Osteoblast (primary cell): ENCODE measurements around the gene PAPSS1. TPM values are rescaled to one million over a fixed set of nuclear protein-coding genes. Genes with fewer than 3 reads are reported as not detected.

ENCODE experiments used
- DNase-seq: peaks from one replicate; pipeline ENCODE4 v3.0.0; 2011; ENCODE audit warnings: low spot score, mixed read lengths; ENCODE audit not compliant: insufficient read length; ENCODE audit errors: missing footprints
- H2AFZ ChIP-seq: 2 replicates; pipeline ENCODE4 v1.6.0; 2011; ENCODE audit warnings: mild to moderate bottlenecking, low read length
- H3K27ac ChIP-seq: 2 replicates; pipeline ENCODE4 v1.5.1; 2011; ENCODE audit warnings: mild to moderate bottlenecking, low read depth, low read length, moderate library complexity
- H3K27me3 ChIP-seq: 2 replicates; pipeline ENCODE4 v1.6.0; 2012; ENCODE audit warnings: mild to moderate bottlenecking, control low read depth, inconsistent platforms, low read length, moderate library complexity; ENCODE audit not compliant: insufficient read depth
- H3K36me3 ChIP-seq: 2 replicates; pipeline ENCODE4 v1.5.1; 2011; ENCODE audit warnings: mild to moderate bottlenecking, low read length, control low read depth, moderate library complexity; ENCODE audit not compliant: insufficient read depth
- H3K4me1 ChIP-seq: 2 replicates; pipeline ENCODE4 v1.5.1; 2011; ENCODE audit warnings: mild to moderate bottlenecking, low read length, control low read depth, moderate library complexity; ENCODE audit not compliant: insufficient read depth
- H3K4me2 ChIP-seq: 2 replicates; pipeline ENCODE4 v1.6.0; 2011; ENCODE audit warnings: mild to moderate bottlenecking, low read length; ENCODE audit not compliant: insufficient read depth
- H3K4me3 ChIP-seq: fragments of 200-600 bp; sonication (generic); 3 replicates; pipeline ENCODE4 v1.5.1; 2012; ENCODE audit warnings: mild to moderate bottlenecking, low read length, inconsistent platforms; ENCODE audit not compliant: insufficient read depth
- H3K79me2 ChIP-seq: 2 replicates; pipeline ENCODE4 v1.6.0; 2012; ENCODE audit warnings: mild to moderate bottlenecking, low read length, control low read depth, inconsistent platforms; ENCODE audit not compliant: insufficient read depth
- H3K9me3 ChIP-seq: 2 replicates; pipeline ENCODE4 v1.5.1; 2011; ENCODE audit warnings: low read depth, low read length, control low read depth
- H4K20me1 ChIP-seq: 2 replicates; pipeline ENCODE4 v1.6.0; 2012; ENCODE audit warnings: mild to moderate bottlenecking, low read length, control low read depth; ENCODE audit not compliant: insufficient read depth
- total RNA-seq: library from RNA; depleted of rRNA; stranded (reverse); fragments of >200 nt; gene quantifications from 2 replicates; pipeline ENCODE4 v1.2.3, GENCODE V29; 2012
- TF ChIP-seq, protein P1 (sequence below): IDR thresholded peaks from 2 replicates; pipeline ENCODE4 v1.5.1; 2011; ENCODE audit warnings: mild to moderate bottlenecking, low read depth, low read length, moderate library complexity; ENCODE audit errors: extremely low read depth

Gene PAPSS1
- total RNA-seq, 1 donor = 123 TPM

DNA sequence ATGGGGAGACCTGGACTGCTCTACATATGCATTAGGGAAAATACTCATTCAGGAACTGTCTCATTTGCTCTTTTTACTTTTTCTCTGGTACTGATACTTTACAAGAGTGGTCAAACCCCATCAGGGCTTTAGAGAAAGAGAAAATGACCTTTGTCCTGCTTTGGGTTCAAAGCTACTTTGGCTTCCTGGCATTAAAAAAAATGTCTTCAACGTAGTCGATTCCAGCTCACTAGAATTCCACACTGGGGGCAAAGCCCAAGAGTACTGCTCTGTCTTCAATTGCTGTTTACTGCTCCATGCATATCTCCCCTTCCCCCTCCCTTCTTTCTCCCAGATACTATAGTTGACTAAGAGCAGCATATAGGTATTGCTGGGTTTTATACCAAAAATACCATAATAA is 98.0 kb downstream of the PAPSS1 start:
- H3K4me2 ChIP-seq = no peak overlapping the region
- peaks cover 25% of the 10 kb centered on the region for H3K4me1 ChIP-seq
- TF ChIP-seq, protein P1, sequence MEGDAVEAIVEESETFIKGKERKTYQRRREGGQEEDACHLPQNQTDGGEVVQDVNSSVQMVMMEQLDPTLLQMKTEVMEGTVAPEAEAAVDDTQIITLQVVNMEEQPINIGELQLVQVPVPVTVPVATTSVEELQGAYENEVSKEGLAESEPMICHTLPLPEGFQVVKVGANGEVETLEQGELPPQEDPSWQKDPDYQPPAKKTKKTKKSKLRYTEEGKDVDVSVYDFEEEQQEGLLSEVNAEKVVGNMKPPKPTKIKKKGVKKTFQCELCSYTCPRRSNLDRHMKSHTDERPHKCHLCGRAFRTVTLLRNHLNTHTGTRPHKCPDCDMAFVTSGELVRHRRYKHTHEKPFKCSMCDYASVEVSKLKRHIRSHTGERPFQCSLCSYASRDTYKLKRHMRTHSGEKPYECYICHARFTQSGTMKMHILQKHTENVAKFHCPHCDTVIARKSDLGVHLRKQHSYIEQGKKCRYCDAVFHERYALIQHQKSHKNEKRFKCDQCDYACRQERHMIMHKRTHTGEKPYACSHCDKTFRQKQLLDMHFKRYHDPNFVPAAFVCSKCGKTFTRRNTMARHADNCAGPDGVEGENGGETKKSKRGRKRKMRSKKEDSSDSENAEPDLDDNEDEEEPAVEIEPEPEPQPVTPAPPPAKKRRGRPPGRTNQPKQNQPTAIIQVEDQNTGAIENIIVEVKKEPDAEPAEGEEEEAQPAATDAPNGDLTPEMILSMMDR = no peak
- no peak for DNase-seq
- H3K27ac ChIP-seq = no peak overlapping the region
- no peak overlapping the region for H2AFZ ChIP-seq
- H3K4me3 ChIP-seq = no peak overlapping the region
- no peaks in the 10 kb centered on the region for H3K36me3 ChIP-seq
- no peaks in the 10 kb centered on the region for H4K20me1 ChIP-seq
- no peaks in the 10 kb centered on the region for H3K9me3 ChIP-seq
- no peaks in the 10 kb centered on the region for H3K27me3 ChIP-seq
- peaks cover 2% of the 10 kb centered on the region for H3K79me2 ChIP-seq

DNA sequence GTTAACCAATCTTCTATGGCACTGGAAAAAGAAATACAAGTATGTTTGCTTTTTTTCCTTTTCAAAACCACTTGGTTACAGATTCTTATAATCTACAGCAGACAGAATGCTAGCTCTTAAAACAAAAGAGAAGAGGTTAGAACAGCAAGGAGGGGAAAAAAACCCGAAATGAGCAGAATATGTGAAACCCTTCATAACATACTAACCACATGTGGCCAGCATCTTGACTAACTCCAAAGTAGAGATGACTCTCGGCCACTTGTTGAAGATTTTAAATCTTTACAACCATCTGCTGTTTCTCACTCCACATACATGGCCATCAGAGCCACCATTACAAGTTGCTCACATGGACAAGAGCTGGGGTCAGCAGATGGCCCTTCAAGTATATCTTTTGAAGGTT is 100.3 kb downstream of the PAPSS1 start:
- peaks cover 27% of the 10 kb centered on the region for H3K4me1 ChIP-seq
- TF ChIP-seq, protein P1 = no peak
- no peak for DNase-seq
- peak overlapping the region; percentile 70 for H3K27ac ChIP-seq
- no peak overlapping the region for H2AFZ ChIP-seq
- no peaks in the 10 kb centered on the region for H4K20me1 ChIP-seq
- no peaks in the 10 kb centered on the region for H3K79me2 ChIP-seq
- no peaks in the 10 kb centered on the region for H3K27me3 ChIP-seq
- H3K9me3 ChIP-seq = no peaks in the 10 kb centered on the region
- no peak overlapping the region for H3K4me3 ChIP-seq
- H3K4me2 ChIP-seq = peak overlapping the region; percentile 57
- H3K36me3 ChIP-seq = no peaks in the 10 kb centered on the region

DNA sequence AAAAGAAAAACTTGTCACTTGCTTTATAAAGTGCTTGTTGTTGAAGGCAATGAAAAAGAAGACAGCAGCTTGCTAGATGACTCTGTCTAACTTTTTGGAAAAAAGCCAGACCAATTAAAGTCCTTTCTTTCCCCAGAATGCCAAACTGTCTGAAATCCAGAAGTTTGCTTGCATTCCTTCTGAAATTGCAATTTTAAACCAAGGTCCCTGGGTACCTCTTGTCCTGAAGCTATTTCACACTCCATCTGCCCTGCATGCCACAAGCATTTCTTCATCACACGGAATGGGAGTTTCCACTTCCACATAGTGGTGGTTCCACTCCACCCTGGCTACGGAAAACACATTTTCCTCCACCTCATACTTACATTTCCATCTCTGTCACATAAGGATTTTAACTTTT is 101.0 kb downstream of the PAPSS1 start:
- Histone ChIP-seq H3K4me2 (peak overlapping the region; percentile 57), H3K79me2 (no peaks in the 10 kb centered on the region), H3K4me1 (peaks cover 27% of the 10 kb centered on the region), H3K9me3 (no peaks in the 10 kb centered on the region), H3K36me3 (peaks cover under 1% of the 10 kb centered on the region), H4K20me1 (no peaks in the 10 kb centered on the region), H3K27ac (peak overlapping the region; percentile 70), H3K27me3 (no peaks in the 10 kb centered on the region), H2AFZ (no peak overlapping the region), H3K4me3 (no peak overlapping the region)
- DNase-seq = peak; percentile 81
- TF ChIP-seq, protein P1 = no peak

DNA sequence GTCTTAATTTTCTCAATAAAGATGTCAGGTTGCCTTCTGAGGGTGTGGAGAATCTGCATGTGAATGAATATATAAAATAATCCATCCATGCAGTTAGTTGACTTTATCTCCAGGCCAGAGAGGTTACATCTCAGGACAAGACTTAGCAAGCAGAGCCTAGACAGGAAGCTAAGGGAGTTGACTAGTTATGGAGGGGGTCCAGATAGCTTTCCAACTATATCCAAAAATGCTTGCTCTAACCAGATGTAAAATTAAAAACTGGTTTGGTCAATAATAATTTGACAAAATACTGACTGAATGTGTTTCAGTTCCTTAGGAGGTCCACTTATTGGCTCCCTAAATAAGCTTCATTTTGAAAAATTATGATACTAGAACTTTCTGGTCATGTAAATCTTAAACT is 101.4 kb downstream of the PAPSS1 start:
- Histone ChIP-seq H3K27ac (peak overlapping the region; percentile 70), H3K4me2 (peak overlapping the region; percentile 57), H3K4me1 (peaks cover 27% of the 10 kb centered on the region), H3K36me3 (peaks cover 3% of the 10 kb centered on the region), H3K27me3 (no peaks in the 10 kb centered on the region), H3K79me2 (no peaks in the 10 kb centered on the region), H2AFZ (no peak overlapping the region), H4K20me1 (no peaks in the 10 kb centered on the region), H3K4me3 (no peak overlapping the region), H3K9me3 (no peaks in the 10 kb centered on the region)
- TF ChIP-seq, protein P1 = no peak
- DNase-seq = no peak
